ENCODE measurements around the gene EXT2.

DNA sequence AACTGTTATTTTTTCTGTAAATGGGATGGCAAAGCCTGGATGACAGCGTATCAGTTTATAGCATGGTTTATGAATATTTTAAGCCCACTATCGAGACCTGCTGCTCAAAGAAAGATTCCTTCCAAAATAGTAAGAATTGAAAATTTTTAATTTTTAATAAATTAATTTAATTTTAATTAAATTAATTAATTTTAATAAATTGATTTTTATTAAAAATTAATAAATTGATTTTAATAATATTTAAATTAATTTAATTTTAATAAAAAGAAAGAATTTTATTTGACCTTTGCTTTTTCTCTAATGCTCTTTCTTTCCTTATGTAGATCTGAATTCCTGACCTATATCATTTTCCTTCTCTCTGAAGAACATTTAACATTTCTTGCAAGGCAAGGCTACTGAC is 62.9 kb downstream of the EXT2 start:
- TF ChIP-seq EZH2phosphoT487 (IDR thresholded peaks at IDR 0.05; ENCODE audit: low read depth, severe bottlenecking, unreplicated experiment) (no peak), EZH2 (IDR thresholded peaks at IDR 0.05; ENCODE audit: borderline replicate concordance) (no peak)
- TF ChIP-seq, protein P1, sequence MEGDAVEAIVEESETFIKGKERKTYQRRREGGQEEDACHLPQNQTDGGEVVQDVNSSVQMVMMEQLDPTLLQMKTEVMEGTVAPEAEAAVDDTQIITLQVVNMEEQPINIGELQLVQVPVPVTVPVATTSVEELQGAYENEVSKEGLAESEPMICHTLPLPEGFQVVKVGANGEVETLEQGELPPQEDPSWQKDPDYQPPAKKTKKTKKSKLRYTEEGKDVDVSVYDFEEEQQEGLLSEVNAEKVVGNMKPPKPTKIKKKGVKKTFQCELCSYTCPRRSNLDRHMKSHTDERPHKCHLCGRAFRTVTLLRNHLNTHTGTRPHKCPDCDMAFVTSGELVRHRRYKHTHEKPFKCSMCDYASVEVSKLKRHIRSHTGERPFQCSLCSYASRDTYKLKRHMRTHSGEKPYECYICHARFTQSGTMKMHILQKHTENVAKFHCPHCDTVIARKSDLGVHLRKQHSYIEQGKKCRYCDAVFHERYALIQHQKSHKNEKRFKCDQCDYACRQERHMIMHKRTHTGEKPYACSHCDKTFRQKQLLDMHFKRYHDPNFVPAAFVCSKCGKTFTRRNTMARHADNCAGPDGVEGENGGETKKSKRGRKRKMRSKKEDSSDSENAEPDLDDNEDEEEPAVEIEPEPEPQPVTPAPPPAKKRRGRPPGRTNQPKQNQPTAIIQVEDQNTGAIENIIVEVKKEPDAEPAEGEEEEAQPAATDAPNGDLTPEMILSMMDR (IDR thresholded peaks at IDR 0.05; ENCODE audit: poor library complexity), result no peak

All from hepatocyte (in vitro differentiated cells).